CD14-positive monocyte (primary cell): Measurements from ENCODE around the gene FGF9. TPM values are rescaled to one million over a fixed set of nuclear protein-coding genes. Genes with fewer than 3 reads are reported as not detected.

Experiments used
- DNase-seq, 3 donors: peaks; one replicate each; pipeline ENCODE4 v3.0.0-alpha.2; 2011 to 2022
- H2AFZ ChIP-seq: 2 replicates; pipeline ENCODE4 v1.6.0; 2012; ENCODE audit warnings: mild to moderate bottlenecking, low read depth, low read length, inconsistent platforms; ENCODE audit not compliant: insufficient read depth, poor library complexity, severe bottlenecking
- H3K27ac ChIP-seq, 2 donors: 1 replicate in 1 of 2; 2 replicates in 1 of 2; pipeline ENCODE4 v1.5.1; 2012 to 2013; ENCODE audit warnings: low read length in 2 of 2, control low read depth in 1 of 2, inconsistent platforms in 1 of 2, low read depth in 1 of 2, mild to moderate bottlenecking in 1 of 2
- H3K27me3 ChIP-seq, 2 donors: one replicate each; pipeline versions ENCODE4 v1.6.0 to v1.6.1; 2011 to 2013; ENCODE audit warnings: low read length in 2 of 2; ENCODE audit not compliant: control insufficient read depth in 2 of 2, insufficient read depth in 2 of 2
- H3K36me3 ChIP-seq, 2 donors: replicated peaks in 1 of 2; 1 replicate in 1 of 2; 2 replicates in 1 of 2; pipeline versions ENCODE4 v1.5.1 to v1.6.1; 2012 to 2013; ENCODE audit warnings: low read length in 2 of 2, control low read depth in 1 of 2, inconsistent platforms in 1 of 2, mild to moderate bottlenecking in 1 of 2; ENCODE audit not compliant: insufficient read depth in 2 of 2, control insufficient read depth in 1 of 2
- H3K4me1 ChIP-seq, 2 donors: 1 replicate in 1 of 2; 2 replicates in 1 of 2; pipeline versions ENCODE4 v1.5.1 to v1.6.1; 2012 to 2013; ENCODE audit warnings: low read length in 2 of 2, control low read depth in 1 of 2, inconsistent platforms in 1 of 2, mild to moderate bottlenecking in 1 of 2, moderate library complexity in 1 of 2; ENCODE audit not compliant: insufficient read depth in 2 of 2, control insufficient read depth in 1 of 2
- H3K4me2 ChIP-seq: replicated peaks from 2 replicates; pipeline ENCODE3; 2012; ENCODE audit warnings: low read length, moderate library complexity, mild to moderate bottlenecking; ENCODE audit not compliant: poor library complexity, severe bottlenecking; ENCODE audit errors: extremely low read depth
- H3K4me3 ChIP-seq, 3 experiments: fragments of 200-600 bp in 1 of 3; sonication (generic) in 1 of 3; replicated peaks in 1 of 3; 1 replicate in 2 of 3; 2 replicates in 1 of 3; pipeline ENCODE4 v1.5.1; 2011 to 2013; ENCODE audit warnings: low read length in 3 of 3, mild to moderate bottlenecking in 3 of 3, control low read depth in 2 of 3, low read depth in 2 of 3, inconsistent platforms in 1 of 3, moderate library complexity in 1 of 3
- H3K79me2 ChIP-seq: 2 replicates; pipeline ENCODE4 v1.6.0; 2012; ENCODE audit warnings: mild to moderate bottlenecking, control low read depth, inconsistent platforms, low read length, moderate library complexity; ENCODE audit not compliant: insufficient read depth
- H3K9ac ChIP-seq: 2 replicates; pipeline ENCODE4 v1.6.0; 2017; ENCODE audit warnings: low read length, mild to moderate bottlenecking; ENCODE audit not compliant: insufficient read depth, poor library complexity, severe bottlenecking
- H3K9me3 ChIP-seq, 2 donors: replicated peaks in 1 of 2; 1 replicate in 1 of 2; 2 replicates in 1 of 2; pipeline versions ENCODE4 v1.5.1 to v1.6.1; 2012 to 2013; ENCODE audit warnings: low read length in 2 of 2, control low read depth in 1 of 2; ENCODE audit not compliant: control insufficient read depth in 1 of 2, insufficient read depth in 1 of 2
- H4K20me1 ChIP-seq: 2 replicates; pipeline ENCODE4 v1.6.0; 2012; ENCODE audit warnings: mild to moderate bottlenecking, low read length, control low read depth, moderate library complexity; ENCODE audit not compliant: insufficient read depth
- H3K27ac Mint-ChIP-seq, 7 donors: one replicate each; pipeline ENCODE4 v1.8.0; 2020; ENCODE audit warnings: mild to moderate bottlenecking in 7 of 7, mixed read lengths in 7 of 7, moderate library complexity in 6 of 7, inconsistent platforms in 2 of 7
- H3K27me3 Mint-ChIP-seq, 3 donors: one replicate each; pipeline ENCODE4 v1.8.0; 2021 to 2022; ENCODE audit warnings: low read depth in 3 of 3, mild to moderate bottlenecking in 3 of 3, mixed read lengths in 3 of 3, moderate library complexity in 3 of 3, inconsistent platforms in 1 of 3
- H3K36me3 Mint-ChIP-seq, 2 donors: one replicate each; pipeline ENCODE4 v1.8.0; 2020; ENCODE audit warnings: mixed read lengths in 2 of 2, inconsistent platforms in 1 of 2, mild to moderate bottlenecking in 1 of 2
- H3K4me1 Mint-ChIP-seq: one replicate; pipeline ENCODE4 v1.8.0; 2020; ENCODE audit warnings: mild to moderate bottlenecking, mixed read lengths
- H3K4me3 Mint-ChIP-seq, 2 donors: one replicate each; pipeline ENCODE4 v1.8.0; 2020; ENCODE audit warnings: mild to moderate bottlenecking in 2 of 2, mixed read lengths in 2 of 2, moderate library complexity in 1 of 2
- H3K9me3 Mint-ChIP-seq, 7 donors: one replicate each; pipeline ENCODE4 v1.8.0; 2020 to 2022; ENCODE audit warnings: mixed read lengths in 7 of 7, mild to moderate bottlenecking in 6 of 7, moderate library complexity in 6 of 7, inconsistent platforms in 2 of 7
- WGBS: methylation state at CpG from one replicate; pipeline ENCODE4 v1.1.5; 2013; ENCODE audit warnings: missing lambda C conversion rate; ENCODE audit not compliant: insufficient coverage; 5-methylcytosine and 5-hydroxymethylcytosine counted together
- intact Hi-C, 2 donors: fragments of 100-400 bp; cut with micrococcal nuclease; formaldehyde crosslinking; loops; one replicate each; pipeline versions ENCODE4 v1.15.0 to v1.15.1; 2023
- polyA plus RNA-seq, 3 donors: library from polyadenylated mRNA; depleted of rRNA in 1 of 3; unstranded in 2 of 3; stranded (reverse) in 1 of 3; fragments of 300-500 nt in 2 of 3; fragments of >200 nt in 1 of 3; fragmentation: Illumina TruSeq in 2 of 3; gene quantifications; 1 replicate in 2 of 3; 2 replicates in 1 of 3; pipeline ENCODE4 v1.2.3, GENCODE V29; 2012 to 2021
- TF ChIP-seq, protein P1 (sequence below): fragments of 200-600 bp; IDR thresholded peaks from one replicate; pipeline ENCODE4 v1.8.0; 2022; ENCODE audit warnings: antibody characterized with exemption, mild to moderate bottlenecking

Gene FGF9
- polyA plus RNA-seq, 3 donors: 0.03 to 0.16 TPM; not detected in 1

DNA sequence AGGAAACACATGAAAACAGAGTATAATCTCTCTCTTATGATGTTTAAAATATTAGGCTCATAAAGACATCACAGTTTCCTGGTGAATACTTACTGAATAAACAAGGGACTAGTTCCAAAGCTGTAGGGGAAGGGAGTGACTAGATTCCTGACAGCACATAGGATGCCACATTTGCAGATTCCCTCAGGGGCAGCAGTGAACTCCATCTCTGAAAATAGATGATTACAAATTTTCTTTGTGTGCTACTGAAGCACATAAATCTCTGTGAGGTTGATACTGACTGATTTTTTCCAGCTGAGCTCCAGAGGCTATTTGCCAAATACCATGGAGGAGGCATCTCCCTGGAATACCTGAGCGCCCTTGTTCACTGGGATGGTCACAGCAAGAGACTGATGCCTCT lies 77.3 kb downstream of the FGF9 start:
- Histone ChIP-seq H3K9me3 (no peaks in the 10 kb centered on the region), H3K27me3 (no peaks in the 10 kb centered on the region), H3K4me3 (no peak overlapping the region), H3K4me2 (no peak overlapping the region), H3K9ac (no peak overlapping the region), H3K79me2 (no peaks in the 10 kb centered on the region), H4K20me1 (no peaks in the 10 kb centered on the region), H3K27ac (no peak overlapping the region), H3K4me1 (no peaks in the 10 kb centered on the region), H3K36me3 (no peaks in the 10 kb centered on the region), H2AFZ (no peak overlapping the region)
- WGBS: no CpG with 5 or more reads among the region's 1 CpG
- Mint-ChIP-seq H3K9me3 (peaks cover 0 to 5% (median 2%) of the 10 kb centered on the region in 7 donors), H3K27me3 (peaks cover 0 to 6% (median 2%) of the 10 kb centered on the region in 3 donors), H3K36me3 (no peaks in the 10 kb centered on the region), H3K4me1 (no peaks in the 10 kb centered on the region), H3K4me3 (no peak overlapping the region), H3K27ac (no peak overlapping the region)
- intact Hi-C loops: no loop called here
- DNase-seq: no peak
- TF ChIP-seq, protein P1, sequence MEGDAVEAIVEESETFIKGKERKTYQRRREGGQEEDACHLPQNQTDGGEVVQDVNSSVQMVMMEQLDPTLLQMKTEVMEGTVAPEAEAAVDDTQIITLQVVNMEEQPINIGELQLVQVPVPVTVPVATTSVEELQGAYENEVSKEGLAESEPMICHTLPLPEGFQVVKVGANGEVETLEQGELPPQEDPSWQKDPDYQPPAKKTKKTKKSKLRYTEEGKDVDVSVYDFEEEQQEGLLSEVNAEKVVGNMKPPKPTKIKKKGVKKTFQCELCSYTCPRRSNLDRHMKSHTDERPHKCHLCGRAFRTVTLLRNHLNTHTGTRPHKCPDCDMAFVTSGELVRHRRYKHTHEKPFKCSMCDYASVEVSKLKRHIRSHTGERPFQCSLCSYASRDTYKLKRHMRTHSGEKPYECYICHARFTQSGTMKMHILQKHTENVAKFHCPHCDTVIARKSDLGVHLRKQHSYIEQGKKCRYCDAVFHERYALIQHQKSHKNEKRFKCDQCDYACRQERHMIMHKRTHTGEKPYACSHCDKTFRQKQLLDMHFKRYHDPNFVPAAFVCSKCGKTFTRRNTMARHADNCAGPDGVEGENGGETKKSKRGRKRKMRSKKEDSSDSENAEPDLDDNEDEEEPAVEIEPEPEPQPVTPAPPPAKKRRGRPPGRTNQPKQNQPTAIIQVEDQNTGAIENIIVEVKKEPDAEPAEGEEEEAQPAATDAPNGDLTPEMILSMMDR: no peak

DNA sequence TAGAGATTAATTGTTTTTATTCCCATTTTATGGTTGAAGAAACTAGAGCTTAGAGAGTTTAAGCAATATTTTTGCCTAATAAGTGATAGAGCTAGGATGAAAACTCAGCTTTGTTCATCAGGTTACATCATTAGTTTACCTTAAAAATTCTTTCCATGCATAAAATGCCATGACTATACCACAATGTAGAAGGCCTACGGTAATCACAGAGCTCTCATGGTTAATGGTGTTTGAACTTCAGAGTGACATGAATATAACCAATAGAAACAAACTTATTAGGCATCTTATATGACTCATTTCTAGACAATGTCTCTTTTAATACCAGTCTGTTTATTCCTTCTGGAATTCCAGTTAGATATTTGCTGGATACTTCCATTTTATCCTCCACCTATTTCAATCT lies 78.5 kb downstream of the FGF9 start:
- Histone ChIP-seq H3K9me3 (no peaks in the 10 kb centered on the region), H3K79me2 (no peaks in the 10 kb centered on the region), H4K20me1 (no peaks in the 10 kb centered on the region), H3K4me2 (no peak overlapping the region), H3K4me1 (no peaks in the 10 kb centered on the region), H2AFZ (no peak overlapping the region), H3K36me3 (no peaks in the 10 kb centered on the region), H3K4me3 (no peak overlapping the region), H3K9ac (no peak overlapping the region), H3K27me3 (no peaks in the 10 kb centered on the region), H3K27ac (no peak overlapping the region)
- H3K9me3 Mint-ChIP-seq: peaks cover 0 to 5% (median 2%) of the 10 kb centered on the region in 7 donors
- TF ChIP-seq, protein P1: no peak
- H3K4me3 Mint-ChIP-seq: no peak overlapping the region
- no peak for DNase-seq
- intact Hi-C loops: no loop called here
- WGBS: no CpG with 5 or more reads among the region's 1 CpG
- no peaks in the 10 kb centered on the region for H3K4me1 Mint-ChIP-seq
- peaks cover 0 to 6% (median 2%) of the 10 kb centered on the region in 3 donors for H3K27me3 Mint-ChIP-seq
- no peaks in the 10 kb centered on the region for H3K36me3 Mint-ChIP-seq
- H3K27ac Mint-ChIP-seq: no peak overlapping the region
